ENCODE measurements around the gene MICAL3.
A peak's percentile ranks its signal among the peaks of the same experiment; 100 is the strongest.

Gene MICAL3

DNA sequence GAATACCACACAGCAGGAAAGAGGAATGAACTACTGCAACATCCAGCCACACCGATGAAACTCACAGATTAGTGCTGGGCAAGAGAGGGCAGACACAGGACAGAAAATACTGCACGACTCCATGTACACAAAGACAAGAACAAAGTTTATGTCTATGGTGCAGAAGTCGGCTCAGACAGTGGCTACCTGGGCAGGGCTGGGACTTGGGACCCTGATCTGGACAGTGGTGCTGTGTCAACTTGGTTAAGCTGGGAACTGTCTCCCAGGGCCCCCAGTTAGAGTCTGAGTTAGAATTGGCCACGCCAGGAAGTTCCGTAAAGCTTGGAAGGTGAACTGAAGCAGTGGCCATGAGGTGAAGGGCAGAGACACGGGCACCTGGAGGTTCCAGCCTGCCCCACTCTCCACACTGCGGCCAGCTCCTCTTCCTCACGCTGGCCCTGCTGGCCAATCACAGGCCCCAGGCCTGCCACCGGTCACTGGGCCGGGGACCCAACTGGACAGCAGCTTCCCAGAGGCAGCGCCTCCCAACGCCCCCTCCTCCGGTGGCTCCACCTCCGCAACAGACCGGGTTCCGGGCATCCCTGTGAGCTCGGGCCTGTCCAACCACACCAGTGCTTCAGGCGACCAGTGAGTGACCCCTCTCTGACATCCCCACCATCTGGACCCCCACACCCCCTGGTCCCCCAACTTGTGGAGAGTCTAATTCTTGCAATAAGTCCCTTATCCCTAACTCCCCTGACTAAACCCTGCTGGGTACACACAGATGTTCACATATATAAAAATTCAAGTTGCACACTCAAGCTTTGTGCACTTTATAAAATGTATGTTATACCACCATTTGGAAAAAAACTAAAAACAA is 93.7 kb downstream of the MICAL3 start:
- DNase-seq (ENCODE audit: low read depth): no peak

DNA sequence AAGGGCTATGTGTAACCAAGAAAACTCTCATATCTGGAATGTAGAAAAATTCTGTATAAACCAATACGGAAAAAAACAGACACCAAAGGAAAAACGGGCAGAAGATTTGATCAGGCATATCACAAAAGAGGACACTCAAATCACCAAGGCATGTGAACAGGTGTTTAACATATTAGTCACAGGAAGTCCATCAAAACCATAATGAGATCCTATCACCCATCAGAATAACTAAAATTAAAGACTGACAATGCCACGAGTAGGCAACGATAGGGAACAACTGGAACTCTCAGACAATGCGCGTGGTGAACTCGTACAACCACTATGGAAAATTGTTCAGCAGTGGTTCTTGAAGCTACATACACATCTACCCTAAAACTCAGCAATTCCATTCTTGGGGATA is 94.5 kb downstream of the MICAL3 start:
- DNase-seq (ENCODE audit: low read depth): no peak

DNA sequence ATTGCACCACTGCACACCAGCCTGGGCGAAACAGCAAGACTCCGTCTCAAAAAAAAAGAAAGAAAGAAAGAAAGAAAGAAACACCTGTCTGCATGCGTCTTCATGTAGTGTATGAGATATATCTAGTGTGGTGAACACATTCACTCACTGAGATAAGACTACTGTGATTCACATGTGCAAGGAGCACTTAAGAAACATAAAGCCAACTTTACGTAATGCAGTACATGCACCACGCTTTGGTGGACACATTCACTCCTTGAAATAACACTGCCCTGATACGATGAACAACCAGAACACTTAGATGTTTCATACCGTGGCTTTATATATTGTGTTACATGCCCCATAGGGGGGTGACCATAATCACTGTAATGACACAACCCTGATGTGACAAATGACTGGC is 96.0 kb downstream of the MICAL3 start:
- peak; percentile 92 for DNase-seq (ENCODE audit: low read depth)

DNA sequence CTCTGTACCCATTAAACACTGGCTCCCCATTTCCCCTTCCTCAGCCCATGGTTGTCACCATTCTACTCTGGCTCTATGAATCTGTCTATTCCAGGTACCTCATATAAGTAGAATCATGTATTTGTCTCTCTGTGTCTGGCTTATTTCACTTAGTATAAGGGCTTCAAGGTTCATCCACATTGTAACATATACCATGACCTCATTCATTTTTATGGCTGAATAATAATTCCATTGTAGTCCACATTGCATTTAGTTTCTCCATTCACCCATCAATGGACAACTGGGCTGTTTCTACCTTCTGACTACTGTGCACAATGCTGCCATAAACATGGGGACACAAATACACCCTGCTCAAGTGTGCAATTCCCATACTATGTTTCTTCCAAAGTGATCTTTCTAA is 97.3 kb downstream of the MICAL3 start:
- no peak for DNase-seq (ENCODE audit: low read depth)

DNA sequence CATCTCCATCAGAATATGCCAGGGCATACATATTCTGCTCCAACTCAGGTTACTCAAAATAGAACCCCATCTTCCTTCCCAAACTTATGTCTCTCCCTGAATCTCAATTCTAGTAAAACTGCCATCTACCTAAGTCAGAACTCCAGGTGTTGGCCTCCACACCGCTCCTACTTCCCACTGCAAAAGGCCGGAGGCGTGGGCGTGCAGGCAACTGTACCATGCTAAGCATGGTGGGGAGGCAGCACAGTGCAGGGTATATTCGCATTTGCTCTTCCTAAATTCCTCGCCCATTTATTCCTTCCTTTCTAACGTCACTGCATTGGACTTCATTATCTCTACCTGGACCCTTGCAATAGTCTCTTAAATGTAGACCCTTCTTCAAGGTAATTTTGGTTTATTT is 97.8 kb downstream of the MICAL3 start:
- DNase-seq (ENCODE audit: low read depth): no peak

DNA sequence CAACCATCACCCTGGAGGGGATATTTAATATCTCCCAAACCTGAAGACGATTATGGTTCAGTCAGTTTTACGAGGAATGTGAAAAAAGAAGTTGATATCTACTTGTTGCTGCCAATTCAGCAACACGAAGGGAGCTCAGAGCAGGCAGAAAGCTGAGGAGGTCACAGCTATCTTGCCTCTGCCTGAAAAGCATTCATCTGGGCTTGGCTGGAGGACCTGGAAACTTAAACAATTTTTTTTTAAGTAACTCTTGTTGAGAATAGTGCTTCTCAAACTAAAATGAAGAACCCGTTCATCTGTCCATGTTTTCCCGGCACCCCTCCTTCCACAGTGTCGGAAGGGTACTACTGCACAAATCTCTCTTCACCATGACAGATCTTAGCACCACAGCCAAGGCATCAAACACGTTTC is 98.9 kb downstream of the MICAL3 start:
- DNase-seq (ENCODE audit: low read depth): no peak

DNA sequence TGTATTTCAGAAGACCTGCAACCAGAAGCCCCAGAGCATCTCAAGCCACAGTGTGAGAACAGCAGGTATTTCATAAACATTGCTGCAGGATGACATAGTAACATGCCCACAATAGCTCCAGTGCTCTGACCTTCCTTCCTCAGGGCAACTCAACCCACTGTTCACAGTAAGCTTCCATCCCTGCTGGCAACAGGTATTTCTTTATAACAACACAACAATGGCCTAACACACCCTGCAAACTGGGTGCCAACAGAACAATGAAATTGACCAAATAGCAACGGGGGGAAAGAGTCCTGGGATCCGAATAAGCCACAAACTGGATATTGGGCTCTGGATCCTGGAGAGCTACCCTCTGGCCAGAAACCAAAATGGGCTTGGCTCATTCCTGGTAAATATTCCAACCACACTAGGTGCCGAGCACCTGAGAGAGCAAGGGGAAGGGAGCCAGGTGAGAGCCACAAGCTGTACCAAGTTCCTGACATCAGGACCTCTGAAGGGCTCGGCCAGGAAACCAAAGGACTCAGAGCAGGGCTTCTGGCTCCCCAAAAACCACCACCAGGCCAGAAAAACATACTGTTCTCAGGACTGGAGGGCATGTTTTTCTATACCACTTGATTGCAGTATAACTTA is 99.5 kb downstream of the MICAL3 start:
- peak; percentile 38 for DNase-seq (ENCODE audit: low read depth)

DNA sequence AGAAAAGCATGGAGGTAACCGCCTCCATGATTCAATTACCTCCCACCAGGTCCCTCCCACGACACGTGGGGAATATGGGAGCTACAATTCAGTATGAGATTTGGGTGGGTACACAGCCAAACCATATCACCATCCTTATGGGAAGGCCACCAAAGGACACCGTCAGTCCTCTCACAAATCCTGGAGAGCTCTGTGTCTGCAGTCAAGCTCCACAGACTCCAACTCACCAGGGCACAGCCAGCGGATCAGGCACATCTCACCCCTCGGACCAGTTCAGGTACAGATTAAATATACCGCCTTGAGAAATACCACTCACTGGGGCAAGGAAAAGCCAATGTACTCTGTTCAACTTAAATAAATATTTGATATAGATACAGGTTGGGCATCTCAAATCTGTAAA is 100.3 kb downstream of the MICAL3 start:
- no peak for DNase-seq (ENCODE audit: low read depth)

DNA sequence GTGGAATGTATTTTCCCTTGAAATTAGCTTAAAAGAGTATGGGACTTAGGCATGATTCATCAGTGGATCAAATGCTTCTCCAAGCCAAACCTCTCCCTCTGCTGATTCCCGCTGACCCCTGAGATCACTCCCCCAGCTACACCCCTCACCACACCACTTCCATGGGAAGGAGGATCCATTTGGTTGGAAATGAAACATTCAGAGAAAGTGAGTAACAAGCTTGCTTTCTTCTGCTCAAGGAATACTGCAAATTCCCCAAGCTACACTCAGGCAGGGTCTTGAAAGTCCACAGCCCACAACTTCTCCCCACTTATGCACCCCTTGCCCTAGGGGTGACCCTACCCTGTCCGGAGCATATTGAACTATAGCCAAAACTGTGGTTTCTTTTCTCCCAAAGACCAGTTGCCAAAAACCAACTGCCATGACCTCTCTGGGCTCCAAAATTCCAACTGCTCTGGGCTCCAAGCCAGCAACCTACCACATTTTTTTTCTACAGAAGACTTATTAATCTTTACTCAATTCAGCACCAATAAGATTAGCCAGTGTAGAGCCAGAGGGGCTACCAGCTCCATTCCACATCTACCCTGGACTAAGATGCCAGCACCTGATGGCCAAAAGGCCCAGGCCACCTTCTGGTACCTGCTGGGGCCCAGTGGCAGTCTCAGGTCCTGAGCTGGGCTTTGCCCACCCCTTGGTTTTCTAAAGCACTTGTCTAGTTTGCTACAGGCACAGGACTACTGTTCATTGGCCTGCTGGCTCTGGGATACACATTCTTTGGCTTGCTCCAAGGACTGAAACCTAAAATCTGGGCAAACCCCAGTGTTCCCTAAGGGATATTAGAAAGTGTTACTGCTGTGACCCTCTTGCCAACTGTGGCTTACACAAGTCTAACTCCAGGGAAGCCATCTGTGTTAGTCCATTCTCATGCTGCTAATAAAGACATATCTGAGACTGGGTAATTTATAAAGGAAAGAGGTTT is 101.1 kb downstream of the MICAL3 start:
- DNase-seq (ENCODE audit: low read depth): peak; percentile 92

DNA sequence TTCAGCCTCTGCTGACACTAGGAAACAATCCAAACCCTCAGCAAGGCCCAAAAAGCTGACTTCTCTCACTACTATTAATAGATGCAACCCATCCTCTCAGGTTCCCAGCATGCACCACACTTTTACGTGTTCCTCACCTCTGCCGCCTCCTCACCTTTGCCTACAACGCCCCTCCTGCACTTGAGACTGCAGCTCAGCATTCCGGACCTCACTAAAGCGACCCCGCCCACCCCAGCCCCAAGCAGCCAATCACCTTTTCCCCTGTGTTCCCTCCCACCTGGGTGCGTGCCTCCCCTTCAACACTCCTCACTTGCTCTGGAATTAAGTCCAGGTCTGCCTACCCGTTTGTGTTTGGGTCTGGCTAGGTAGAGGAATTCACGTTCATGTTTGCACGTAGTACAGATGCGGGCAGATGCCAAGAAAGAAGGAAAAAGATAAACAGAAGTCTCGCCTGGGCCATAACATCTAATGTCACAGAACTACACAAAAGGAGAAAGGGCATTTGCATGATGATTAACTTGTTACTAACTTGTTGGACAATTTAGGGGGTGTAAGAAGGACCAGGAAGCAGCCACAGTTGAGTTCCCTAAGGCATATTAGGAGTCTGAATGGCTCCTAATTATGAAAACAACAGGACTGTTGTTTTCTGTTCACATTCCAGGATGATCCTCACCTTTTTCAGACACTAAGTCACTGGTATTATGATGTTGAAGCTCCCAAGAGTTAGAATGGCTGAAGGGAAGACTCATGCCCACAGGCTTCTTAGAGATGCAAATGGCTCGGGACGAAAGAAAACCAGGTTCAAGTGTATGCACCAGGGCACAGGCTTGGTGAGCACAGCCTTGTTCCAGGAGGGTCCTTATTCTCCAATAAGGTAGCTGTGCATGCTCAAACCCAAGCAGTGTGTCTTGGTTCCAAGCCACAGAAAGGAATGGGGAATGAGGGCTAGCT is 102.2 kb downstream of the MICAL3 start:
- DNase-seq (ENCODE audit: low read depth): peak; percentile 7

DNA sequence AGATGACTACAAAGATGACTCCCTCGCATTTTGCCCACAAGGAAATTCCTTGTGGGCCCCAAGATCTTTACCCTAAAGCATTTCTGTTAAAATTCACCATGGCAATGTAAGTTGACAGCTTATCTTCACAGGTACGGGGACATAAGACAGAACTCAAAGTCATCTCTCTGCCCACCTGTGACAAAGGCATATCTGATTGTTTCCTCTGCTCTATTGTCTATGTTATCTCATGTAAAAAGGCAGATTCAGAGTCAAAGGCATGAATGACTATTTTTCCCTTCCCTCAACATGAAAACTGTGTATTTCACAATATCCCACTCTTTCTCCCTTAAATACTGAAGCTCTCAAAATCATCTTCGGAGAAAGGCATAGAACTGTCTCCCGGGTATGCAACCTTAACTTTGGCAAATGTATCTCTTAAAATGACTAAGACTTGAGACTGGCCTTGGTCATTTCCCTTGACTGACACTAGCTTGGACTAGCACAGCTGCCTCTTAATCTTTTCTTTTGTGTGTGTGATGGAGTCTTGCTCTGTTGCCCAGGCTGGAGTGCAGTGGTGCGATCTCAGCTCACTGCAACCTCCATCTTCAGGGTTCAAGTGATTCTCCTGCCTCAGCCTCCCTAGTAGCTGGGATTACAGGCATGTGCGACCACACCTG is 103.2 kb downstream of the MICAL3 start:
- DNase-seq (ENCODE audit: low read depth): peak; percentile 22

DNA sequence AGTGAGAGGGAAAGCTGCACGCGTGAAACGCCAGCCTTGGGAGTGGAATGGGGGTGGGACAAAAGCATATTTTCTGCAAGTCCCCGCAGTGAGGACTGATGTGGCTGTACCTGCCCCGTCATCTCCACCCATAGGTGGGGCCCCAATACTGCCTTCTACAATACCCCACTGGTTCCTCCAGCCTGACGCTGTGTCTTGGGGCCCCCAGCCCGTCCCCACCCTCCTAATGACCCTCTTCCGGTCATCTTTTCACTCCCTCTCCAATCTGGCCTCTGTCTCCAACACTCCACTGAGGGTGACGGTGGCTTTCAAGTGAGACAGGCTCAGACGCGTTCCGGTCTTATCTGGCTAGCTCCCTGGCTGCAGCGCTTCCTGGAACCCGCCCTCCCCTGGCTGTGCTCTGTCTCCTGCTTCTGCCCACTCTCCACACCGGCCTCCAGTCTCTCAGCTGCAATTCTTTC is 104.2 kb downstream of the MICAL3 start:
- peak; percentile 46 for DNase-seq (ENCODE audit: low read depth)

DNA sequence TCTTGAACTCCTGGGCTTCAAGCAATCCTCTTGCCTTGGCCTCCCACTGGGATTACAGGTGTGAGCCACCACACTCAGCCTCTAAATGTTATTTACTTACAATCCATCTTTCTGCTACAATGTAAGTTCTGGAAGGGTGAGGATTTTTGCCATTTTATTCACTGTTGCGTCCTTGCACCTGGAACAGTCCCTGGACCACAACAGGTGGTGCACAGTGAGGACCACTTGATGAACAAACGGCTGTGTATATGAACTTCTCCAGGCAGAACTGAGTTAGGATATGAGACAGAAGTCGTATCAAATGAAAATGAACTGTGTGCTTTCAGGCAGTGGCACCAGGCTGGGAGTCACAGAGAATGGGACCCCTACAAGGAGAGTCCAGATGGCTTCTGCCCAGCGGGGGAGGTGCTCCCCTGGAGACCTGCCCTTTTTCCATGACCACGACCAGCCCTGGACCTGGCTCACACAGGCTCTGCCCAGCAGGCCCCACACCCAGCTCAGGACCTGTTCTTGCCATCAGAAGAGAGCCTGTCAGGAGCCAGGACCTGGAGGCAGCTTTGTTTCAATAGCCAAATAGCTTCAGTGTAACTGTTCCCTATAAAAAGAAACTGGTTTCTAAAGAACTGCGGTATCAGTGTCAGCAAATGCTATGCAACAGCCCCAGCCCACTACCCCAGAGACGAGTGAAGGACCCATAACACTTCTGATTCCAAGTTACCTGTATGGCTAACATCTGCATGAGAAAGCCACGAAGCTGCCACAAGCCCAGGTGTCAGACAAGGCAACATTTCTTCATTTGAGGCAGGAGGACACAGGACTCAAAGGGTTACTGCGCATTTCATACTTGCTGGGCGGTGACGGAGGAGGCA is 104.9 kb downstream of the MICAL3 start:
- DNase-seq (ENCODE audit: low read depth): no peak

DNA sequence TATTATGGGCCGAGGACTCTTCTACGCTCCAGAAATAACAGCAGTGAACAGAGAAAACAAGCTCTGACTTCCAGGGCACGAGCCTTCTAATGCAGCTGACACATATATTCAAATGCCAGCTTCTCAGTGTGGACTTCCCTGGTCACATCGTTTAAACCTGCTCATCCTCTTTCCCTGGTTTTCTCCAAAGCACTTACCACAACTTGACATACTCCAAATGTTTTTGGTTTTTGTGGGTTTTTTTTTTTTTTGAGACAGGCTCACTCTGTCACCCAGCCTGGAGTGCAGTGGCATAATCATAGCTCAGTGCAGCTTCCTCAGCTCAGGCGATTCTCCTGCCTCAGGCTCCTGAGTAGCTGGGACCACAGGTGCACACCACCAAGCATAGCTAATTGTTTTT is 105.5 kb downstream of the MICAL3 start:
- DNase-seq (ENCODE audit: low read depth): peak; percentile 41

DNA sequence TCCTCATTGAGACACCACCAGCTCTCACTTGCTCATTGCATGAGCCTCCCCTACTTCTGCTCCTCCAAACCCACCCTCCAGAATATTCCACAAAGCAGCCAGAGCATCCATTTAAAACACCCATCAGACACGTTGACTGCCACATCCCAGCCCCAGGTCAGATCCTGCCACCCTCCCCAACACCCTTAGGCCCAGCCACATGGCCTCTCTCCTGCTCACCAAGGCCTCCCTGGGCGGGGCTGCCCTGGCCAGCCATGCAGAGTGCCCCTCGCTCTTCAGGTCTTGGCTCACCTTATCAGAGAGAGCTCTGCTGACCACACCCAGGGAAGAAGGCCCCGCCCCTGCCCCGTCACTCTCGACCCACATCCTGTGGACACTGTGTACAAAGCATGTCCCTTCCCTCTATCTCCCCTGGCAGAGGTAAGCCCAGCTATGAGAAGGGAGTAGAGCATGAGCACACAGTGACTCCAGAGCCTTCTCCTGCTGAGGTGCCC is 106.8 kb downstream of the MICAL3 start:
- DNase-seq (ENCODE audit: low read depth): no peak

DNA sequence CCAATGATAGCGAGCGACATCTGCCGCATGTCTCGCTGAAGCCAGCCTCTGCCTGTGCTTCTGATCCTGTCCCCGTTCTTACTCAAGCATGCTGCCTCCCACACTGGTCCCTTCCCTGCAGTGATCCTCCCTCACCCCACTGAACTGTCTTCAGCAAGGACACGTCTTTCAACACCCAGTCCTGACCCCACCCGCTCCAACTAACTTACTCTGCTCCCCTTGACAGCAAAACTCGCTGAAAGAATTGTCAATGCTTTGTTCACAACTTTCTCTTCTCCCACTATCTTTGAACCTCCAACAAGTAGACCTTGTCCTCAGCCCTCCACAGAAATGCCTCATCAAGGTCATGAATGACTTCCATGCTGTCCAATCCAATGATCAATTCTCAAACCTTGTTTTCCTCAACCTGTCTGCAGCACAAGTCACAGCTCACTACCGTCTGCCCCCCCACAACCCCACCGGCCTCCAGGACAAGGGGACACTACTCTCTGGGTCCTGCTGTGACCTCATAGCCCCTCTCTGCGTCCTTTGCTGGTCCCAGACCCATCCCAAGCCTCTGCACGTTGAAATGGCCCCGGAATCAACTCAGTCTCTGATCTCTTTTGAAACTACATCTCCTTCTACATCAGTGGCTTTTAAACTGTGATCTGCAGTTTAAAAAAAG is 108.0 kb downstream of the MICAL3 start:
- DNase-seq (ENCODE audit: low read depth): no peak

DNA sequence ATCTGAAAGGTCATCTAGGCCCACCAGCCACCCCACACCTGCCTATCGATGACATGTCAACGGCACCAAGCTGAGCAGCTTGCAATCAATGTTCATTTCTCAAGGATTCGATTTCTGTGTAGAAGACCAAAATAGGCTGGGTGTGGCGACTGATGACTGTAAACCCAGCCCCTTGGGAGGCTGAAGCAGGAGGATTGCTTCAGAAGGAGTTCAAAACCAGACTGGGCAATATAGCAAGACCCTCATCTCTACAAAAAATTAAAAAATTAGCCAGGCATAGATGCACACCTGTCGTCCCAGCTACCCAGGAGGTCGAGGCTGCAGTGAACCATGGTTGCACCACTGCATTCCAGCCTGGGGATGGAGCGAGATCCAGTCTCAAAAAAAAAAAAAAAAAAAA is 108.7 kb downstream of the MICAL3 start:
- no peak for DNase-seq (ENCODE audit: low read depth)

DNA sequence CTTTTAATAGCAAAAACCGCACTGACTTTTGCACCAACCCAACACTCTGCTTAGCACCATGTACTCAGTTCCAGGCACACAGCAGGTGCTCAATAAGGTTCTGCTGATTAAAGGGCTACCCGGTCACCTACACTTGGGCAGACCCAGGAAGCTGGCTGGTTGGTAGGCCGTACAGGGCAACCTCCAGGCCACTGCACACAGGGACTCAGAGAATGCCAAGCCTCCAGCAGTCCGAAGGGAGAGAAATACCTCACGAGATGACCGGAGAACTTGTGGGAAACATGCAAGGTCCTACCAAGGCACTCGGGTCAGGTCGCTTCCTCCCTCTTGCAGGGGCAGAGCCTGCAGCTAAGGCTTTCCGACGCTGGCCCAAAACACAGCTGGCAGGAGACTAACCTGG is 109.2 kb downstream of the MICAL3 start:
- DNase-seq (ENCODE audit: low read depth): no peak

DNA sequence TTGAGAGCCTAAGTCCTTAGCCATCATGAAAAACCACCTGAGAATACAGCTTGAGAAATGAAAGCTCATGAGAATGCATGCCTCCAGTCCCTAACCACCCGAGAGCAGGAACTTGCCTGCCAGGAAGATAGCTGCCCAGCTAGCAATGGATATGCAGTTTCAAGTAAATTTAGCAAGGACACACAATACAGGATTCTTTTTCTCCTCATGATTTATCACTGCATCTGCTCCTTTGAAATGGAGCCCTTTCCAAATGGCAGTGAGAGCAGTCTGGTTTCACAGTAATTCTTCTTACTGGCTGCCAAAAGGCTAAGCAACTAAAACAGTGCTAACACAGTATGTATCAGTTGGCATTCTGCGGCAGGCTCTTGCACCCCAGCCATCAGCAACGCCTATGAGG is 109.9 kb downstream of the MICAL3 start:
- no peak for DNase-seq (ENCODE audit: low read depth)

All from amniotic epithelial cell (primary cell).